ENCODE data around the gene WDR54. TPM values are rescaled to one million over a fixed set of nuclear protein-coding genes. Genes with fewer than 3 reads are reported as not detected.

WDR54 gene
- total RNA-seq, 1 experiment from 2014 or later: 54.9 TPM

DNA sequence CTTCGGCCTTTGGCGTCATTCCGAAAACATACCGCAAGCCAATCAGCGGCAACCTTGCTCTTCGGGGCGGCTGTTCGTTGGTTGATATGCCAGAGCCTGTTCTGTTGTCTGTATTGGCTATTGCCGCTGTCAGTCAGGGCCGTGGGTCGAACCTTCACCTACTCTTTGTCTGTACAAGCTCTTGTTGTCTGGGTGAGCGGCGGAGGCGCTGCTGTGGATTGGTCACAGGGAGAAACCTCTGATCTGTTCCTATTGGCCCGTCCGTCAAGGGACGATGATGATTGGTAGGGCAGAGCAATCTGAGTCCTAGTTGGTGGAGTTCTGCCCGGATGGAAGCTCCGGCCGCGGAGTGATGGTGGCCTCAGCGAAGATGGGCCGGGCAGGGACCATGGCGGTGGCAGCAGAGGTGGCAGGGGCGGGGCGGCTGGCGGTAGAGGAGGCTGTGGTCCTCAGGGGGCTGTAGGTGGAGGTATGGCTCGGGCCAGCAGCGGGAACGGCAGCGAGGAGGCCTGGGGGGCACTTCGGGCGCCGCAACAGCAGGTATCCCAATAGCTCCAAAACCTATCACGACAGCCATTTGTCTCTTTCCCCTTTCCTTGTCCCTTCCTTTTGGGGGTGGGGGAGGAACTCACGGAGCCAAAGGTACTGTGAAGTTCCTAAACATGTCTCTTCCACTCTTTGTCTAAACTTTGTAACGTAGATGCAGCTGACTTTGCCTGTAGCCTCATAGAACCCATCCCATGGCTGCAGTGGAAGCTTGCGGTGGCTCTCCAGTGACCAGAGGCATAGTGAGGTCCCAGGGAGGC is 36.8 kb downstream of the WDR54 start, which contains the start of gene WBP1:
Gene WBP1 (plus strand): TSS at position 307 of the 806 bp plus-strand sequence. CDS start 165 bp downstream, at position 472.
- ChIA-PET CTCF (interaction anchor here (0.7 to 1.2 kb wide), 4 partner anchors 13 to 631 kb away, joined by 3 to 6 read pairs (median 3); partner anchors contain the start of genes AUP1 and HTRA2), POLR2A (interaction anchor here (0.7 to 2.0 kb wide), 8 partner anchors 10 to 49 kb away, joined by 3 to 21 read pairs (median 6); partner anchors contain the start of genes MRPL53, PCGF1 and TTC31), RAD21 (ENCODE audit: low non-redundant PET in 1 of 2, low total read pairs in 2 of 2, uncharacterized antibody in 2 of 2, unreplicated experiment in 2 of 2) (interaction anchor here (0.5 to 0.7 kb wide), 2 partner anchors 13 to 15 kb away, joined by 3 read pairs; no protein-coding TSS in a partner anchor)
- no peak within 1 kb of the TSS for H2AFZ ChIP-seq (ENCODE audit: low read depth, low read length, poor library complexity, severe bottlenecking)
- no peaks in the 10 kb centered on the region for H4K20me1 ChIP-seq (ENCODE audit: insufficient read depth)
- intact Hi-C loops (cut with micrococcal nuclease): loop anchor here (1.0 to 10.0 kb wide), 2 partner anchors 25 to 1224 kb away; partner anchors contain the start of genes CCT7, PRADC1 and TTC31
- peaks cover 12 to 42% of the 10 kb centered on the region in 2 experiments for H3K4me1 ChIP-seq (ENCODE audit: control insufficient read depth in 1 of 2, insufficient read depth in 2 of 2, low read length in 2 of 2)
- no peaks in the 10 kb centered on the region for H3K27me3 ChIP-seq (ENCODE audit: insufficient read depth, low read length)
- TSS peak; percentile 49 for BruUV-seq (replicated peaks)
- H3K9me3 ChIP-seq (ENCODE audit: control insufficient read depth in 1 of 2, insufficient read depth in 1 of 2, low read depth in 1 of 2, low read length in 2 of 2): no peaks in the 10 kb centered on the region
- H3K79me2 ChIP-seq (ENCODE audit: insufficient read depth, low read length): peaks cover 15% of the 10 kb centered on the region; the same call in 1 of the 2 replicates
- DNase-seq (ENCODE audit: low read depth, low spot score) (peak; percentile 100), ATAC-seq (peak; percentile 87)
- peak within 1 kb of the TSS; percentile 82 for H3K9ac ChIP-seq (ENCODE audit: low read length)
- peak within 1 kb of the TSS; percentile 89 for H3K27ac ChIP-seq (ENCODE audit: low read depth, low read length)
- peak within 1 kb of the TSS; percentile 98 for H3K4me2 ChIP-seq (ENCODE audit: low read length)
- H3K4me3 ChIP-seq (replicated peaks in 1 of 2; ENCODE audit: low read depth in 1 of 2, low read length in 2 of 2): peak within 1 kb of the TSS; percentile 70 to 98
- no peaks in the 10 kb centered on the region for H3K9me2 ChIP-seq (ENCODE audit: insufficient read depth)
- peaks cover 6 to 19% of the 10 kb centered on the region in 2 experiments; a peak in 2 of 4 replicates for H3K36me3 ChIP-seq (ENCODE audit: control insufficient read depth in 1 of 2, insufficient read depth in 2 of 2, low read length in 2 of 2)
- TF ChIP-seq CEBPB (IDR thresholded peaks at IDR 0.05; ENCODE audit: low read depth) (no peak), SRF (IDR thresholded peaks at IDR 0.05; ENCODE audit: low read depth) (no peak), JUND (IDR thresholded peaks at IDR 0.05) (no peak), ELF1 (IDR thresholded peaks at IDR 0.05; ENCODE audit: borderline replicate concordance, low read depth) (no peak), EGR1 (IDR thresholded peaks at IDR 0.05; ENCODE audit: low read depth) (no peak), CBX3 (IDR thresholded peaks at IDR 0.05; ENCODE audit: low read depth) (no peak), POLR2AphosphoS5 (IDR thresholded peaks at IDR 0.05; ENCODE audit: low read depth, low read length) (peak; percentile 21), EZH2phosphoT487 (IDR thresholded peaks at IDR 0.05; ENCODE audit: borderline replicate concordance) (no peak), SP1 (IDR thresholded peaks at IDR 0.05; ENCODE audit: low read depth) (no peak), RAD21 (IDR thresholded peaks at IDR 0.05; ENCODE audit: low read depth) (no peak), ZFX (IDR thresholded peaks at IDR 0.05) (no peak), POLR2A (IDR thresholded peaks at IDR 0.05; ENCODE audit: borderline replicate concordance, extremely low read depth, insufficient read depth, insufficient read length) (peak; percentile 6), EZH2 (IDR thresholded peaks at IDR 0.05) (no peak), FOSL1 (IDR thresholded peaks at IDR 0.05; ENCODE audit: low read depth) (no peak), CTCF (IDR thresholded peaks at IDR 0.05 in 2 of 3, conservative IDR thresholded peaks at IDR 0.05 in 1 of 3; ENCODE audit: borderline replicate concordance in 1 of 3, insufficient read depth in 1 of 3, low read depth in 2 of 3, low read length in 2 of 3) (no peak), YY1 (IDR thresholded peaks at IDR 0.05; ENCODE audit: extremely low read depth, insufficient replicate concordance, low read depth, low read length) (peak; percentile 57), TCF7L2 (IDR thresholded peaks at IDR 0.05; ENCODE audit: borderline replicate concordance, extremely low read depth, insufficient read depth, insufficient read length) (peak; percentile 36)
- TF ChIP-seq, protein P1, sequence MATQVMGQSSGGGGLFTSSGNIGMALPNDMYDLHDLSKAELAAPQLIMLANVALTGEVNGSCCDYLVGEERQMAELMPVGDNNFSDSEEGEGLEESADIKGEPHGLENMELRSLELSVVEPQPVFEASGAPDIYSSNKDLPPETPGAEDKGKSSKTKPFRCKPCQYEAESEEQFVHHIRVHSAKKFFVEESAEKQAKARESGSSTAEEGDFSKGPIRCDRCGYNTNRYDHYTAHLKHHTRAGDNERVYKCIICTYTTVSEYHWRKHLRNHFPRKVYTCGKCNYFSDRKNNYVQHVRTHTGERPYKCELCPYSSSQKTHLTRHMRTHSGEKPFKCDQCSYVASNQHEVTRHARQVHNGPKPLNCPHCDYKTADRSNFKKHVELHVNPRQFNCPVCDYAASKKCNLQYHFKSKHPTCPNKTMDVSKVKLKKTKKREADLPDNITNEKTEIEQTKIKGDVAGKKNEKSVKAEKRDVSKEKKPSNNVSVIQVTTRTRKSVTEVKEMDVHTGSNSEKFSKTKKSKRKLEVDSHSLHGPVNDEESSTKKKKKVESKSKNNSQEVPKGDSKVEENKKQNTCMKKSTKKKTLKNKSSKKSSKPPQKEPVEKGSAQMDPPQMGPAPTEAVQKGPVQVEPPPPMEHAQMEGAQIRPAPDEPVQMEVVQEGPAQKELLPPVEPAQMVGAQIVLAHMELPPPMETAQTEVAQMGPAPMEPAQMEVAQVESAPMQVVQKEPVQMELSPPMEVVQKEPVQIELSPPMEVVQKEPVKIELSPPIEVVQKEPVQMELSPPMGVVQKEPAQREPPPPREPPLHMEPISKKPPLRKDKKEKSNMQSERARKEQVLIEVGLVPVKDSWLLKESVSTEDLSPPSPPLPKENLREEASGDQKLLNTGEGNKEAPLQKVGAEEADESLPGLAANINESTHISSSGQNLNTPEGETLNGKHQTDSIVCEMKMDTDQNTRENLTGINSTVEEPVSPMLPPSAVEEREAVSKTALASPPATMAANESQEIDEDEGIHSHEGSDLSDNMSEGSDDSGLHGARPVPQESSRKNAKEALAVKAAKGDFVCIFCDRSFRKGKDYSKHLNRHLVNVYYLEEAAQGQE (IDR thresholded peaks at IDR 0.05; ENCODE audit: low read depth): no peak
- TF ChIP-seq, protein P2, sequence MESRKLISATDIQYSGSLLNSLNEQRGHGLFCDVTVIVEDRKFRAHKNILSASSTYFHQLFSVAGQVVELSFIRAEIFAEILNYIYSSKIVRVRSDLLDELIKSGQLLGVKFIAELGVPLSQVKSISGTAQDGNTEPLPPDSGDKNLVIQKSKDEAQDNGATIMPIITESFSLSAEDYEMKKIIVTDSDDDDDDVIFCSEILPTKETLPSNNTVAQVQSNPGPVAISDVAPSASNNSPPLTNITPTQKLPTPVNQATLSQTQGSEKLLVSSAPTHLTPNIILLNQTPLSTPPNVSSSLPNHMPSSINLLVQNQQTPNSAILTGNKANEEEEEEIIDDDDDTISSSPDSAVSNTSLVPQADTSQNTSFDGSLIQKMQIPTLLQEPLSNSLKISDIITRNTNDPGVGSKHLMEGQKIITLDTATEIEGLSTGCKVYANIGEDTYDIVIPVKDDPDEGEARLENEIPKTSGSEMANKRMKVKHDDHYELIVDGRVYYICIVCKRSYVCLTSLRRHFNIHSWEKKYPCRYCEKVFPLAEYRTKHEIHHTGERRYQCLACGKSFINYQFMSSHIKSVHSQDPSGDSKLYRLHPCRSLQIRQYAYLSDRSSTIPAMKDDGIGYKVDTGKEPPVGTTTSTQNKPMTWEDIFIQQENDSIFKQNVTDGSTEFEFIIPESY (IDR thresholded peaks at IDR 0.05; ENCODE audit: extremely low read depth, insufficient replicate concordance, low read length): no peak

Data from HCT116 (cell line).